ENCODE measurements around the gene UBE2R2. TPM values are rescaled to one million over a fixed set of nuclear protein-coding genes. Genes with fewer than 3 reads are reported as not detected.
"Not testable (repeated sequence)": the region's sequence is repeated elsewhere in the genome, so short reads cannot be mapped to it uniquely, and the experiment has no call there.

The UBE2R2 gene
- total and polyA plus RNA-seq, 4 donors: 16.2 to 29.5 (median 27.4) TPM

- Histone ChIP-seq H3K4me3 (no peak overlapping the region), H3K27me3 (ENCODE audit: control insufficient read depth in 3 of 3, insufficient read depth in 3 of 3, low read length in 2 of 3) (no peaks in the 10 kb centered on the region), H3K9ac (ENCODE audit: insufficient read depth in 1 of 2, low read length in 2 of 2) (no peak overlapping the region), H3K36me3 (ENCODE audit: control insufficient read depth in 4 of 4, insufficient read depth in 4 of 4, low read length in 4 of 4) (peaks cover 14 to 29% (median 23%) of the 10 kb centered on the region in 4 donors), H3K4me1 (ENCODE audit: control insufficient read depth in 5 of 5, insufficient read depth in 5 of 5, low read length in 5 of 5) (no peaks in the 10 kb centered on the region), H3K9me3 (ENCODE audit: control insufficient read depth in 4 of 4, insufficient read depth in 3 of 4, low read length in 3 of 4) (no peaks in the 10 kb centered on the region), H3K27ac (ENCODE audit: low read depth in 1 of 2, low read length in 1 of 2) (no peak overlapping the region)
- ATAC-seq (ENCODE audit: insufficient read depth, low FRiP score) (no peak), DNase-seq (no peak)
- 85 to 98% methylated on average over 4 of the region's 4 CpGs for WGBS, 2 donors
- TF ChIP-seq CTCF (IDR thresholded peaks at IDR 0.05; ENCODE audit: control extremely low read depth, extremely low read depth): no peak
Measured at GRCh38 chr9:33956544-33956943, 139.6 kb downstream of the UBE2R2 start.

- DNase-seq (no peak), ATAC-seq (ENCODE audit: insufficient read depth, low FRiP score) (no peak)
- no peaks in the 10 kb centered on the region for H3K4me1 ChIP-seq (ENCODE audit: control insufficient read depth in 5 of 5, insufficient read depth in 5 of 5, low read length in 5 of 5)
- no peak overlapping the region for H3K27ac ChIP-seq (ENCODE audit: low read depth in 1 of 2, low read length in 1 of 2)
- no peaks in the 10 kb centered on the region for H3K27me3 ChIP-seq (ENCODE audit: control insufficient read depth in 3 of 3, insufficient read depth in 3 of 3, low read length in 2 of 3)
- no peak for TF ChIP-seq CTCF (IDR thresholded peaks at IDR 0.05; ENCODE audit: control extremely low read depth, extremely low read depth)
- no peaks in the 10 kb centered on the region for H3K9me3 ChIP-seq (ENCODE audit: control insufficient read depth in 4 of 4, insufficient read depth in 3 of 4, low read length in 3 of 4)
- H3K36me3 ChIP-seq (ENCODE audit: control insufficient read depth in 4 of 4, insufficient read depth in 4 of 4, low read length in 4 of 4): peaks cover 11 to 17% (median 14%) of the 10 kb centered on the region in 4 donors
- WGBS, 2 donors: 97 to 100% methylated on average over 2 of the region's 2 CpGs
- H3K9ac ChIP-seq (ENCODE audit: insufficient read depth in 1 of 2, low read length in 2 of 2): no peak overlapping the region
- no peak overlapping the region for H3K4me3 ChIP-seq
Measured at GRCh38 chr9:33959725-33960124, 142.8 kb downstream of the UBE2R2 start.

- not testable (repeated sequence) for H3K4me1 ChIP-seq (ENCODE audit: control insufficient read depth in 5 of 5, insufficient read depth in 5 of 5, low read length in 5 of 5); H3K27ac ChIP-seq (ENCODE audit: low read depth in 1 of 2, low read length in 1 of 2); H3K9me3 ChIP-seq (ENCODE audit: control insufficient read depth in 4 of 4, insufficient read depth in 3 of 4, low read length in 3 of 4); H3K27me3 ChIP-seq (ENCODE audit: control insufficient read depth in 3 of 3, insufficient read depth in 3 of 3, low read length in 2 of 3); DNase-seq; H3K4me3 ChIP-seq; H3K9ac ChIP-seq (ENCODE audit: insufficient read depth in 1 of 2, low read length in 2 of 2); ATAC-seq (ENCODE audit: insufficient read depth, low FRiP score)
- H3K36me3 ChIP-seq (ENCODE audit: control insufficient read depth in 4 of 4, insufficient read depth in 4 of 4, low read length in 4 of 4): peaks cover 5 to 10% (median 8%) of the 10 kb centered on the region in 4 donors
- 85 to 99% methylated on average over 7 of the region's 7 CpGs for WGBS, 2 donors
Measured at GRCh38 chr9:33962468-33962867, 145.5 kb downstream of the UBE2R2 start.

DNA sequence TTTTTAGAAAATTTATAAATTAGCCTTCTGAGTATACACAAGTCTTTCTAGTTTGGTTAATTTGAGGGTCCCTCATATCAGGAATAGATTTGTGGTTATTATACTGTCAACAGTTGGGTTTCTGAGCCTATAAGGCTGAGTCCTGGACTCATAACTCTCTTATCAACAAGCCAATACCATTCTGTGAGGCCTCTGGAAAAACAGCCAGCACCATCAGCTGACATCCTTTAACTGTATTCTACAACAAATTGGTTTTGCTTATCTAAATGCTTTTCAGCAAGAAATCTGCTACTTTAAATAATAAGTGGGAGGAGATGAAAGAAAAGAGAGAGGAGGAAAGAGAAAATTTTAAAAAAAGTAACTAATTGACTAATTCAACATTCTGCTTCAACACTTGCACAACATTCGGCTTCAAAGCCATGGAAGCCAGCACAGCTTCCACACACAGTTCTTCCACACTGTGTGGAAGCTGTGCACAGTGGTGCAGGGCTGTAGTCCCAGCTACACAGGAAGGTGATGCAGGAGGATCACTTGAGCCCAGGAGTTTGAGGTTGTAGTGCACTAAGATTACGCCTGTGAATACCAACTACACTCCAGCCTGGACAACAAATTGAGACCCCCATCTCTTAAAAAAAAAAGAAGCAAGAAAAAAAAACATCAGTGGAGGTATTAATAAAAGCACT is 147.3 kb downstream of the UBE2R2 start:
- ATAC-seq (ENCODE audit: insufficient read depth, low FRiP score) (no peak), DNase-seq (no peak)
- Histone ChIP-seq H3K27ac (ENCODE audit: low read depth in 1 of 2, low read length in 1 of 2) (no peak overlapping the region), H3K4me3 (no peak overlapping the region), H3K9me3 (ENCODE audit: control insufficient read depth in 4 of 4, insufficient read depth in 3 of 4, low read length in 3 of 4) (no peaks in the 10 kb centered on the region), H3K4me1 (ENCODE audit: control insufficient read depth in 5 of 5, insufficient read depth in 5 of 5, low read length in 5 of 5) (no peaks in the 10 kb centered on the region), H3K36me3 (ENCODE audit: control insufficient read depth in 4 of 4, insufficient read depth in 4 of 4, low read length in 4 of 4) (peaks cover 2 to 9% (median 5%) of the 10 kb centered on the region in 4 donors), H3K27me3 (ENCODE audit: control insufficient read depth in 3 of 3, insufficient read depth in 3 of 3, low read length in 2 of 3) (no peaks in the 10 kb centered on the region), H3K9ac (ENCODE audit: insufficient read depth in 1 of 2, low read length in 2 of 2) (no peak overlapping the region)
- 96 to 98% methylated on average over 2 of the region's 2 CpGs for WGBS, 2 donors
- TF ChIP-seq CTCF (IDR thresholded peaks at IDR 0.05; ENCODE audit: control extremely low read depth, extremely low read depth): no peak

Small RNA genes lying within 50 kb of the gene (small RNA-seq; reads per million reads assigned to genes)
- not detected for gene RF00019 (ENCODE audit: low replicate concordance)
- not detected for gene RNU4ATAC11P (ENCODE audit: low replicate concordance)
- 87.6 reads per million, percentile 98 among the genes with 10 or more reads in this experiment for gene SNORD121A (ENCODE audit: low replicate concordance)
- gene SNORD121B (ENCODE audit: low replicate concordance): not detected

Other genes starting within 250 kb of the UBE2R2 start
- 1 to 10 TPM in 1 of 2 donors, not detected in 1; 1.3 TPM for gene PRSS3, start 21.6 kb upstream of the UBE2R2 start, total RNA-seq
- gene PRSS3, start 21.6 kb upstream of the UBE2R2 start, polyA plus RNA-seq: under 1 TPM; 0.26 to 0.37 TPM
- gene UBAP2, start 231.7 kb downstream of the UBE2R2 start, total RNA-seq: 10 to 100 TPM; 29.8 to 45.4 TPM
- gene UBAP2, start 231.7 kb downstream of the UBE2R2 start, polyA plus RNA-seq: 10 to 100 TPM; 12.6 to 12.8 TPM

All from lung (tissue), 13 donors.